GM23248 (cell line): ENCODE data around the gene PRPSAP2. TPM values are rescaled to one million over a fixed set of nuclear protein-coding genes. Genes with fewer than 3 reads are reported as not detected.

Experiments
- DNase-seq: peaks from one replicate; pipeline ENCODE4 v3.0.0-alpha.2; 2015
- H2AFZ ChIP-seq: fragments of 200-600 bp; sonication (generic); 2 replicates; pipeline ENCODE4 v1.6.1; 2016; ENCODE audit warnings: antibody characterized with exemption
- H3F3A ChIP-seq: fragments of 200-600 bp; sonication (generic); 2 replicates; pipeline ENCODE4 v1.6.1; 2016; ENCODE audit warnings: mild to moderate bottlenecking, antibody characterized with exemption, mixed run types; ENCODE audit not compliant: insufficient read depth
- H3K27ac ChIP-seq: fragments of 200-600 bp; sonication (generic); 2 replicates; pipeline ENCODE4 v1.5.1; 2016; ENCODE audit warnings: mild to moderate bottlenecking
- H3K27me3 ChIP-seq: fragments of 200-600 bp; sonication (generic); replicated peaks from 2 replicates; pipeline ENCODE4 v1.6.1; 2016; ENCODE audit warnings: mild to moderate bottlenecking; ENCODE audit not compliant: insufficient read depth
- H3K36me3 ChIP-seq: fragments of 200-600 bp; sonication (generic); 2 replicates; pipeline ENCODE4 v1.6.1; 2016; ENCODE audit warnings: low read depth, mild to moderate bottlenecking
- H3K4me1 ChIP-seq: fragments of 200-600 bp; sonication (generic); 2 replicates; pipeline ENCODE4 v1.6.1; 2016; ENCODE audit warnings: mild to moderate bottlenecking; ENCODE audit not compliant: insufficient read depth
- H3K4me2 ChIP-seq: fragments of 200-600 bp; sonication (generic); one replicate; pipeline ENCODE4 v1.6.1; 2016; ENCODE audit warnings: mild to moderate bottlenecking; ENCODE audit not compliant: unreplicated experiment
- H3K4me3 ChIP-seq: fragments of 200-600 bp; sonication (generic); 2 replicates; pipeline ENCODE4 v1.5.1; 2016; ENCODE audit warnings: mild to moderate bottlenecking
- H3K79me2 ChIP-seq: fragments of 200-600 bp; sonication (generic); 2 replicates; pipeline ENCODE4 v1.6.1; 2016; ENCODE audit warnings: mild to moderate bottlenecking; ENCODE audit not compliant: insufficient read depth
- H3K9ac ChIP-seq: fragments of 200-600 bp; sonication (generic); 2 replicates; pipeline ENCODE4 v1.6.1; 2016; ENCODE audit warnings: mild to moderate bottlenecking
- H3K9me2 ChIP-seq: fragments of 200-600 bp; sonication (generic); 2 replicates; pipeline ENCODE4 v1.6.1; 2016; ENCODE audit warnings: mixed run types, mild to moderate bottlenecking, moderate library complexity; ENCODE audit not compliant: insufficient read depth
- H3K9me3 ChIP-seq: fragments of 200-600 bp; sonication (generic); one replicate; pipeline ENCODE4 v1.6.1; 2017; ENCODE audit warnings: low read depth
- H4K20me1 ChIP-seq: fragments of 200-600 bp; sonication (generic); 2 replicates; pipeline ENCODE4 v1.6.0; 2016; ENCODE audit not compliant: insufficient read depth
- EZH2 ChIP-seq: fragments of 200-600 bp; sonication (generic); IDR thresholded peaks from 2 replicates; pipeline ENCODE4 v1.6.1; 2018; ENCODE audit warnings: antibody characterized with exemption, mild to moderate bottlenecking; ENCODE audit not compliant: insufficient read depth, poor library complexity, severe bottlenecking
- EZH2phosphoT487 ChIP-seq: fragments of 200-600 bp; sonication (generic); IDR thresholded peaks from 2 replicates; pipeline ENCODE4 v1.6.1; 2018; ENCODE audit warnings: antibody characterized with exemption, moderate library complexity, mild to moderate bottlenecking, low read depth; ENCODE audit not compliant: insufficient read depth
- WGBS, 2 experiments: methylation state at CpG; one replicate each; pipeline ENCODE4 v1.1.6; 2015 to 2017; ENCODE audit warnings: low lambda C conversion rate in 2 of 2, low coverage in 1 of 2; ENCODE audit errors: missing lambda C conversion rate in 2 of 2; 5-methylcytosine and 5-hydroxymethylcytosine counted together
- in situ Hi-C: fragments of 300-500 bp; cut with MboI; formaldehyde crosslinking; loops from 2 replicates; pipeline ENCODE4 v1.15.0; 2020
- polyA plus RNA-seq: library from polyadenylated mRNA; unstranded; fragments of >200 nt; fragmentation: Nextera tagmentation; extraction: Ambion mirVana; gene quantifications from 2 replicates; pipeline ENCODE4 v1.2.1, GENCODE V29; 2016
- total RNA-seq: library from RNA; depleted of rRNA; stranded (reverse); fragments of >200 nt; shearing (Covaris generic); gene quantifications from 2 replicates; pipeline ENCODE4 v1.2.3, GENCODE V29; 2014

PRPSAP2 gene
- total and polyA plus RNA-seq, 2 experiments from 2014 or later: 19.4 to 23.5 TPM

DNA sequence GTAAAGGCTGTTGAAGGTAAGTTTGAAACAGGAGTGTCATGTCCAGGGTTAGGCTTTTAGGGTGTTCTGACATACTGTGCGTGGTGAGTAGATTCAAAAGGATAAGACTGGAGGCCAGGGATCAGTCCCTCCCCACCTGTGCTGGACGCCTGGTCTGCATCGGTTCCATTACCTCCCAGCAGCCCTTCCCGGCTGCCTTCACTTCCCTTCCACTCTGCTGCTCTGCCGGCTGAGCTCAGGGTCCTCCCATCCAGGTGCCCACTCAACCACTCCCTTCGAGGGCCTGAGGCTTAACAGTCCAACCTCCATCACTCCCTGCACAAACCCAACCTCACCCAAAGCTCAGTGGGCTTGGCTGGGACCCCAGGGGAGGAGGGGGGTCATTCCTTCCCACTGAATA is 89.9 kb downstream of the PRPSAP2 start:
- in situ Hi-C loops: no loop called here
- no peak for DNase-seq

GRCh38 chr17:18948476-18949006 is 90.6 kb downstream of the PRPSAP2 start:
- no peak for DNase-seq
- Histone ChIP-seq H3K4me1 (no peaks in the 10 kb centered on the region), H3K4me3 (no peak overlapping the region), H2AFZ (no peak overlapping the region), H4K20me1 (no peaks in the 10 kb centered on the region), H3K36me3 (no peaks in the 10 kb centered on the region), H3K9me3 (no peaks in the 10 kb centered on the region), H3K4me2 (no peak overlapping the region), H3K27ac (no peak overlapping the region), H3K27me3 (peaks cover 31% of the 10 kb centered on the region), H3K9me2 (no peaks in the 10 kb centered on the region), H3K9ac (no peak overlapping the region), H3K79me2 (no peaks in the 10 kb centered on the region), H3F3A (no peaks in the 10 kb centered on the region)
- TF ChIP-seq EZH2 (no peak), EZH2phosphoT487 (no peak)
- in situ Hi-C loops: no loop called here
- 70 to 77% methylated on average over 8 of the region's 8 CpGs for WGBS, 2 experiments

More for the DNA sequence above, 89.9 kb downstream of the PRPSAP2 start:
- Histone ChIP-seq H3K9me3 (no peaks in the 10 kb centered on the region), H3K4me1 (no peaks in the 10 kb centered on the region), H3K36me3 (no peaks in the 10 kb centered on the region), H3K4me2 (no peak overlapping the region), H4K20me1 (no peaks in the 10 kb centered on the region), H3K9ac (no peak overlapping the region), H3K27me3 (peaks cover 31% of the 10 kb centered on the region), H3F3A (no peaks in the 10 kb centered on the region), H3K4me3 (no peak overlapping the region), H3K9me2 (no peaks in the 10 kb centered on the region), H3K79me2 (no peaks in the 10 kb centered on the region), H3K27ac (no peak overlapping the region), H2AFZ (no peak overlapping the region)
- TF ChIP-seq EZH2phosphoT487 (no peak), EZH2 (no peak)
- WGBS, 2 experiments: 60 to 68% methylated on average over 6 of the region's 6 CpGs

DNA sequence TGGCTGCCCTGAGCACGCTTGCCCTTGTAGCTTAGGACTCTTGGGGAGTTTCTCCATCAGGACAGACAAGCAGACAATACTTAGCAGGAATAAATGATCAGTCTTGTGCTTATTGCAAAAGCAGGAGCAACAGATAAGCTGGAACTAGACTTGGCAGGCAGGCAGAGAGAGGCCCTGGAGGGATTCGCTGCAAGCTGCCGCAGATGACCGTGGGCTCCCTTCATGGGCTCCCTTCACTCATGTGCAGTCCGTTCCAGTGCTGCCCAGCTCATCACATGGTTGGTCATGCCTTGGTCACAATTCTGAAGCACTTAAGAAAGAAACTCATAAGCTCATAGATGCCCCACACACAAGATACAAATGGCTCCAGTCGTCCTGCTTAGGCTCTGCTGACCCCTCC is 91.6 kb downstream of the PRPSAP2 start:
- TF ChIP-seq EZH2phosphoT487: no peak
- no peak for TF ChIP-seq EZH2
- Histone ChIP-seq H3K9me2 (no peaks in the 10 kb centered on the region), H3K27me3 (peaks cover 31% of the 10 kb centered on the region), H3K36me3 (no peaks in the 10 kb centered on the region), H3K4me1 (no peaks in the 10 kb centered on the region), H3K4me3 (no peak overlapping the region), H3K9ac (no peak overlapping the region), H2AFZ (no peak overlapping the region), H3F3A (no peaks in the 10 kb centered on the region), H3K27ac (no peak overlapping the region), H4K20me1 (no peaks in the 10 kb centered on the region), H3K9me3 (no peaks in the 10 kb centered on the region), H3K4me2 (no peak overlapping the region), H3K79me2 (no peaks in the 10 kb centered on the region)
- in situ Hi-C loops: no loop called here
- no peak for DNase-seq
- WGBS, 2 experiments: 75 to 80% methylated on average over 6 of the region's 6 CpGs

DNA sequence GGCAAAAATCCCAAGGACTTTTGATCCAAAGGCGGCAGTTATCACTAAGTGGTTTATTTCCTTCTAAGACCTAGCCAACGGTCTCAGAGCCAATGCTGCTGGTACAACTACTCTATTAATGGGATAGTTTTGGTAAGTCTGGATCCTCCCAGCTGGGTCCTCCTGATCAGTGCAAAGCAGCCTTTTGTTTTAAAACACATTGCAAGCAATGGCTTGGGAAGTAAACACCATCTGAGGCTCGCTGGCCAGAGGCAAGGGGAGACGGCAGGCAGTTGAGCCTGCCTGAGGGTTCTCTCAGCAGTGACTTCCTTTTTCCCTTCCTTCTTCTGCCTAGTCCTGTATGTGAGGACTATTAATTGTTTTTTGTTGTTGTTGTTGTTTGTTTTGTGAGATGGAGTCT is 92.4 kb downstream of the PRPSAP2 start:
- Histone ChIP-seq H4K20me1 (no peaks in the 10 kb centered on the region), H2AFZ (no peak overlapping the region), H3K27ac (no peak overlapping the region), H3K4me1 (no peaks in the 10 kb centered on the region), H3F3A (no peaks in the 10 kb centered on the region), H3K4me3 (no peak overlapping the region), H3K27me3 (peaks cover 24% of the 10 kb centered on the region), H3K9ac (no peak overlapping the region), H3K79me2 (no peaks in the 10 kb centered on the region), H3K9me2 (no peaks in the 10 kb centered on the region), H3K36me3 (no peaks in the 10 kb centered on the region), H3K9me3 (no peaks in the 10 kb centered on the region), H3K4me2 (no peak overlapping the region)
- TF ChIP-seq EZH2: no peak
- TF ChIP-seq EZH2phosphoT487: no peak
- no peak for DNase-seq
- in situ Hi-C loops: no loop called here
- WGBS, 2 experiments: 40 to 56% methylated on average over 4 of the region's 4 CpGs
